Mesenchymal stem cell (in vitro differentiated cells and primary cell): ENCODE measurements around the gene E2F4.
A peak's percentile ranks its signal among the peaks of the same experiment; 100 is the strongest.

Experiments used
- DNase-seq: peaks from one replicate; pipeline ENCODE4 v3.0.0-alpha.2; 2013
- H2AFZ ChIP-seq: one replicate; pipeline ENCODE4 v1.6.1; 2013; ENCODE audit warnings: low read depth, mild to moderate bottlenecking, control low read depth, inconsistent platforms, low read length, moderate library complexity
- H2AK5ac ChIP-seq: 2 replicates; pipeline ENCODE4 v1.6.1; 2013; ENCODE audit warnings: low read length, moderate library complexity, mild to moderate bottlenecking, inconsistent platforms; ENCODE audit not compliant: severe bottlenecking
- H2BK120ac ChIP-seq: one replicate; pipeline ENCODE4 v1.6.1; 2013; ENCODE audit warnings: low read depth, mild to moderate bottlenecking, inconsistent platforms, low read length, moderate library complexity
- H2BK12ac ChIP-seq, 2 experiments: one replicate each; pipeline ENCODE4 v1.6.1; 2013; ENCODE audit warnings: inconsistent platforms in 2 of 2, low read length in 2 of 2, mild to moderate bottlenecking in 2 of 2, moderate library complexity in 2 of 2, control low read depth in 1 of 2
- H2BK15ac ChIP-seq: one replicate; pipeline ENCODE4 v1.6.1; 2013; ENCODE audit warnings: mild to moderate bottlenecking, low read depth, inconsistent platforms; ENCODE audit not compliant: poor library complexity, severe bottlenecking
- H2BK5ac ChIP-seq: 2 replicates; pipeline ENCODE4 v1.6.1; 2013; ENCODE audit warnings: low read depth, mild to moderate bottlenecking, low read length, control low read depth, inconsistent platforms; ENCODE audit not compliant: poor library complexity, severe bottlenecking
- H3K14ac ChIP-seq, 2 experiments: one replicate each; pipeline ENCODE4 v1.6.1; 2013; ENCODE audit warnings: inconsistent platforms in 2 of 2, low read length in 2 of 2, control low read depth in 1 of 2, mild to moderate bottlenecking in 1 of 2, moderate library complexity in 1 of 2
- H3K18ac ChIP-seq, 2 experiments: one replicate each; pipeline ENCODE4 v1.6.1; 2013; ENCODE audit warnings: inconsistent platforms in 2 of 2, low read length in 2 of 2, control low read depth in 1 of 2, low read depth in 1 of 2, mild to moderate bottlenecking in 1 of 2
- H3K23ac ChIP-seq, 2 experiments: one replicate each; pipeline ENCODE4 v1.6.1; 2013; ENCODE audit warnings: inconsistent platforms in 2 of 2, low read length in 2 of 2, mild to moderate bottlenecking in 2 of 2, moderate library complexity in 2 of 2, control low read depth in 1 of 2
- H3K27ac ChIP-seq: 2 replicates; pipeline ENCODE4 v1.5.1; 2013; ENCODE audit warnings: mild to moderate bottlenecking, moderate library complexity, low read length, control low read depth, inconsistent platforms; ENCODE audit not compliant: poor library complexity, severe bottlenecking
- H3K27me3 ChIP-seq, 2 experiments: 2 replicates each; pipeline versions ENCODE4 v1.6.1 to v1.7.0; 2013; ENCODE audit warnings: low read length in 2 of 2, mild to moderate bottlenecking in 2 of 2, moderate library complexity in 2 of 2, control low read depth in 1 of 2, inconsistent platforms in 1 of 2; ENCODE audit not compliant: control insufficient read depth in 1 of 2, insufficient read depth in 1 of 2
- H3K36me3 ChIP-seq, 2 experiments: 2 replicates each; pipeline versions ENCODE4 v1.6.1 to v1.7.0; 2013; ENCODE audit warnings: low read length in 2 of 2, control low read depth in 1 of 2, inconsistent platforms in 1 of 2, low read depth in 1 of 2, mild to moderate bottlenecking in 1 of 2; ENCODE audit not compliant: insufficient read depth in 2 of 2, control insufficient read depth in 1 of 2
- H3K4ac ChIP-seq, 2 experiments: one replicate each; pipeline ENCODE4 v1.6.1; 2013; ENCODE audit warnings: inconsistent platforms in 2 of 2, low read length in 2 of 2, mild to moderate bottlenecking in 2 of 2, moderate library complexity in 2 of 2, control low read depth in 1 of 2, low read depth in 1 of 2
- H3K4me1 ChIP-seq: 2 replicates; pipeline ENCODE4 v1.6.1; 2013; ENCODE audit warnings: low read depth, low read length, control low read depth; ENCODE audit not compliant: control insufficient read depth, insufficient read depth
- H3K4me2 ChIP-seq: 2 replicates; pipeline ENCODE4 v1.6.1; 2013; ENCODE audit warnings: low read length, mild to moderate bottlenecking, inconsistent platforms; ENCODE audit not compliant: poor library complexity, severe bottlenecking
- H3K4me3 ChIP-seq, 2 experiments: 2 replicates each; pipeline versions ENCODE4 v1.5.1 to v1.7.0; 2013; ENCODE audit warnings: low read length in 2 of 2, mild to moderate bottlenecking in 2 of 2, control low read depth in 1 of 2, low read depth in 1 of 2; ENCODE audit not compliant: insufficient read depth in 1 of 2
- H3K79me1 ChIP-seq: replicated peaks from 2 replicates; pipeline ENCODE4 v1.6.1; 2013; ENCODE audit warnings: mild to moderate bottlenecking, control low read depth, low read length, inconsistent platforms; ENCODE audit not compliant: poor library complexity, severe bottlenecking
- H3K9ac ChIP-seq: 2 replicates; pipeline ENCODE4 v1.7.0; 2013; ENCODE audit warnings: mild to moderate bottlenecking, low read length, moderate library complexity
- H3K9me3 ChIP-seq: 2 replicates; pipeline ENCODE4 v1.7.0; 2013; ENCODE audit warnings: mild to moderate bottlenecking, low read length; ENCODE audit not compliant: control insufficient read depth
- H4K8ac ChIP-seq: one replicate; pipeline ENCODE4 v1.6.1; 2013; ENCODE audit warnings: inconsistent platforms, mild to moderate bottlenecking, low read length, moderate library complexity
- H4K91ac ChIP-seq: one replicate; pipeline ENCODE4 v1.6.1; 2013; ENCODE audit warnings: mild to moderate bottlenecking, low read length, inconsistent platforms
- WGBS: methylation state at CpG from one replicate; pipeline ENCODE4 v1.1.7; 2013; ENCODE audit warnings: mixed read lengths; 5-methylcytosine and 5-hydroxymethylcytosine counted together

Gene E2F4

GRCh38 chr16:67158637-67159600, 33.0 kb upstream of the E2F4 start:
- H3K18ac ChIP-seq: peak overlapping the region in 1 of 2 experiments; percentile 84
- no peak overlapping the region for H2AK5ac ChIP-seq
- H3K4me2 ChIP-seq: peak overlapping the region; percentile 99
- H3K79me1 ChIP-seq: peaks cover 14% of the 10 kb centered on the region
- 1% methylated on average over 32 of the region's 34 CpGs for WGBS
- H2BK5ac ChIP-seq: no peak overlapping the region
- peaks cover 52% of the 10 kb centered on the region for H3K4me1 ChIP-seq
- peaks cover 3 to 48% of the 10 kb centered on the region in 2 experiments for H3K27me3 ChIP-seq
- H2BK15ac ChIP-seq: peak overlapping the region; percentile 9
- peak overlapping the region; percentile 93 for H3K9ac ChIP-seq
- H2BK120ac ChIP-seq: no peak overlapping the region
- peak; percentile 63 for DNase-seq
- no peaks in the 10 kb centered on the region for H3K9me3 ChIP-seq
- H4K8ac ChIP-seq: peak overlapping the region; percentile 46
- peak overlapping the region; percentile 75 to 99 for H3K4me3 ChIP-seq
- peak overlapping the region in 1 of 2 experiments; percentile 85 for H3K14ac ChIP-seq
- H2BK12ac ChIP-seq: peak overlapping the region in 1 of 2 experiments; percentile 21
- H3K27ac ChIP-seq: no peak overlapping the region
- H4K91ac ChIP-seq: no peak overlapping the region
- no peak overlapping the region for H3K23ac ChIP-seq
- H3K4ac ChIP-seq: peak overlapping the region; percentile 20 to 52
- H2AFZ ChIP-seq: peak overlapping the region; percentile 29
- H3K36me3 ChIP-seq: peaks cover 4 to 5% of the 10 kb centered on the region in 2 experiments

GRCh38 chr16:67161595-67162058, 30.3 kb upstream of the E2F4 start:
- Histone ChIP-seq H3K79me1 (peaks cover 7% of the 10 kb centered on the region), H3K14ac (no peak overlapping the region), H2BK5ac (no peak overlapping the region), H3K9ac (peak overlapping the region; percentile 93), H3K18ac (no peak overlapping the region), H3K4me3 (peak overlapping the region in 1 of 2 experiments; percentile 99), H4K8ac (no peak overlapping the region), H3K23ac (peak overlapping the region in 1 of 2 experiments; percentile 61), H2BK12ac (peak overlapping the region in 1 of 2 experiments; percentile 7), H3K36me3 (peaks cover 0 to 4% of the 10 kb centered on the region in 2 experiments), H3K27me3 (peaks cover 21 to 51% of the 10 kb centered on the region in 2 experiments), H4K91ac (no peak overlapping the region), H2AFZ (no peak overlapping the region), H2BK15ac (no peak overlapping the region), H3K4me1 (peaks cover 53% of the 10 kb centered on the region), H3K9me3 (no peaks in the 10 kb centered on the region), H3K4me2 (no peak overlapping the region), H2BK120ac (no peak overlapping the region), H2AK5ac (no peak overlapping the region), H3K27ac (no peak overlapping the region), H3K4ac (no peak overlapping the region)
- WGBS: 37% methylated on average over 25 of the region's 25 CpGs
- DNase-seq: no peak

GRCh38 chr16:67162506-67163163, 29.3 kb upstream of the E2F4 start:
- Histone ChIP-seq H2BK5ac (no peak overlapping the region), H3K14ac (no peak overlapping the region), H3K4ac (no peak overlapping the region), H3K27me3 (peaks cover 21 to 53% of the 10 kb centered on the region in 2 experiments), H2AK5ac (no peak overlapping the region), H2BK15ac (no peak overlapping the region), H3K23ac (peak overlapping the region in 1 of 2 experiments; percentile 85), H3K18ac (peak overlapping the region in 1 of 2 experiments; percentile 42), H4K8ac (peak overlapping the region; percentile 55), H3K27ac (no peak overlapping the region), H3K4me2 (peak overlapping the region; percentile 96), H4K91ac (peak overlapping the region; percentile 74), H2BK120ac (no peak overlapping the region), H3K79me1 (peaks cover 6% of the 10 kb centered on the region), H3K9ac (no peak overlapping the region), H3K9me3 (no peaks in the 10 kb centered on the region), H3K4me1 (peaks cover 53% of the 10 kb centered on the region), H2BK12ac (no peak overlapping the region), H2AFZ (no peak overlapping the region), H3K4me3 (no peak overlapping the region), H3K36me3 (peaks cover 0 to 7% of the 10 kb centered on the region in 2 experiments)
- peak; percentile 50 for DNase-seq
- WGBS: 8% methylated on average over 42 of the region's 44 CpGs
